Bronchus fibroblast of lung (primary cell): ENCODE results near the gene DAB2. TPM values are rescaled to one million over a fixed set of nuclear protein-coding genes. Genes with fewer than 3 reads are reported as not detected.

ENCODE experiments used
- total RNA-seq: library from RNA; depleted of rRNA; stranded (reverse); fragments of >200 nt; gene quantifications from 2 replicates; pipeline ENCODE4 v1.2.3, GENCODE V29; 2015

The DAB2 gene
- total RNA-seq, result 44.7 and 54.3 TPM in 2 replicates

GRCh38 chr5:39424736-39425637, at the start of gene DAB2:
Gene DAB2, minus strand, starts transcription at chr5:39424980. Its CDS starts 30,660 bp downstream, at chr5:39394320.

DNA sequence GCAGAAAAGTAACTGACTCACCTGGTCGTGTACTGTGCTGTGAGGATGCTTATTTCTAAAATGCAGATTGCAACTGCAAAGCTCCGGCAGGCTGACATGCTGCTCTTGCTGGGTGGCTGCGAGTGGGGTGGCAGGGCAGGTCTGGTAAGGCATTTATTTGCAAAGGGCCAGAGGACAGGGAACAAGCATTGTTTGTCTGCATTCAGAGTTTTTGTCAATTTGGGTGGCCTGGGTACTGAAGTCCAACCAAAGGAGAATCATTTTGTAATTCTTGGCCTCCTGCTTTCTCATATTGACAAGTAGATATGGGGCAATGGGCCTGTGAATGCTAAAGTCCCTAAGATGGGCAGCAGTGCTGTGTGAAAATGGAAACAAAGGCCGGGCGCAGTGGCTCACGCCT, 60.4 kb downstream of the DAB2 start, which contains the start of gene C9:
C9 (minus strand) TSS at position 129 of the 400 bp plus-strand sequence; CDS start at position 98, 31 bp downstream.

Other genes starting within 250 kb of the DAB2 start
- gene FYB1, start 205.4 kb downstream of the DAB2 start, total RNA-seq, result not detected in 2 replicates
- not detected in 2 replicates for gene C9, start 60.5 kb downstream of the DAB2 start, total RNA-seq